ENCODE results near the gene CUBN.

DNA sequence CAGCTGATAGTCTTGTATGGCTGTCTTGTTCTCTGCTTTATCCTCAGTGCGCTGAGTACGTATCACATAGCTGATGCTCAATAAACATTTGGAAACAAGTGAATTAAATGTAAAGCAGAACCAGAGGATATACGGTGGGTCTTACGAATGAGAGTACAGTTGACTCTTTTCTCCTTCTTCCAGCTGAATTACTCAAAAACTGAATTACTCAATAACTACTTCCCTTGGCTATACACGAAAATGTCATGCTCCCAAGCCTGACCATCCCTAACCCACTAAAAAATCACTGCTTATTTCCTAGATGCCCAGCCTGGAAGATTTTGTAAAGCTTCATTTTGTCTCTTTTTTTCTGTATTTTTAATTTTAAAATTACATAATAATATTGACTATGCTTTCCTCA, 309.2 kb downstream of the CUBN start:
- TF ChIP-seq ZNF562 (CRISPR knock-in tag; IDR thresholded peaks at IDR 0.05; ENCODE audit: borderline replicate concordance) (no peak), HHEX (CRISPR knock-in tag; IDR thresholded peaks at IDR 0.05) (no peak), FOXM1 (CRISPR knock-in tag; IDR thresholded peaks at IDR 0.05) (no peak), CREB1 (IDR thresholded peaks at IDR 0.05) (no peak), CREB1 (CRISPR knock-in tag; IDR thresholded peaks at IDR 0.05) (no peak), PLRG1 (conservative IDR thresholded peaks at IDR 0.05) (no peak), POLR2AphosphoS5 (IDR thresholded peaks at IDR 0.05; ENCODE audit: low read depth, low read length) (no peak)
- TF ChIP-seq, protein P1, sequence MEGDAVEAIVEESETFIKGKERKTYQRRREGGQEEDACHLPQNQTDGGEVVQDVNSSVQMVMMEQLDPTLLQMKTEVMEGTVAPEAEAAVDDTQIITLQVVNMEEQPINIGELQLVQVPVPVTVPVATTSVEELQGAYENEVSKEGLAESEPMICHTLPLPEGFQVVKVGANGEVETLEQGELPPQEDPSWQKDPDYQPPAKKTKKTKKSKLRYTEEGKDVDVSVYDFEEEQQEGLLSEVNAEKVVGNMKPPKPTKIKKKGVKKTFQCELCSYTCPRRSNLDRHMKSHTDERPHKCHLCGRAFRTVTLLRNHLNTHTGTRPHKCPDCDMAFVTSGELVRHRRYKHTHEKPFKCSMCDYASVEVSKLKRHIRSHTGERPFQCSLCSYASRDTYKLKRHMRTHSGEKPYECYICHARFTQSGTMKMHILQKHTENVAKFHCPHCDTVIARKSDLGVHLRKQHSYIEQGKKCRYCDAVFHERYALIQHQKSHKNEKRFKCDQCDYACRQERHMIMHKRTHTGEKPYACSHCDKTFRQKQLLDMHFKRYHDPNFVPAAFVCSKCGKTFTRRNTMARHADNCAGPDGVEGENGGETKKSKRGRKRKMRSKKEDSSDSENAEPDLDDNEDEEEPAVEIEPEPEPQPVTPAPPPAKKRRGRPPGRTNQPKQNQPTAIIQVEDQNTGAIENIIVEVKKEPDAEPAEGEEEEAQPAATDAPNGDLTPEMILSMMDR (CRISPR knock-in tag; IDR thresholded peaks at IDR 0.05) = no peak
